Naive thymus-derived CD8-positive, alpha-beta T cell (primary cell): ENCODE results near the gene FIBCD1. TPM values are rescaled to one million over a fixed set of nuclear protein-coding genes. Genes with fewer than 3 reads are reported as not detected.
A peak's percentile ranks its signal among the peaks of the same experiment; 100 is the strongest.
"Not testable (repeated sequence)": the region's sequence is repeated elsewhere in the genome, so short reads cannot be mapped to it uniquely, and the experiment has no call there.

Experiments used
- ATAC-seq, 2 donors: fragments of 150-1000 bp; cut with Tn5 transposase in 1 of 2; sonication (Bioruptor Pico), chemical (Tn5 transposase) in 1 of 2; 1 replicate in 1 of 2; 2 replicates in 1 of 2; pipeline ENCODE4 v1.10.0; 2021; ENCODE audit warnings: mild to moderate bottlenecking in 2 of 2, moderate library complexity in 2 of 2
- POLR2A ChIA-PET: fragments of 350-600 bp; sonication (Branson Sonifier 250); formaldehyde crosslinking; loops from one replicate; lab custom pipeline; 2021; ENCODE audit warnings: antibody characterized with exemption; lab: Charles Lee
- DNase-seq, 10 donors: peaks; one replicate each; pipeline versions ENCODE4 v3.0.0 to v3.0.0-alpha.2; 2020 to 2022
- H3K27ac Mint-ChIP-seq, 10 donors: one replicate each; pipeline ENCODE4 v1.8.0; 2020 to 2022; ENCODE audit warnings: mild to moderate bottlenecking in 10 of 10, mixed read lengths in 10 of 10, moderate library complexity in 4 of 10, inconsistent platforms in 1 of 10
- H3K27me3 Mint-ChIP-seq, 5 donors: one replicate each; pipeline ENCODE4 v1.8.0; 2021 to 2022; ENCODE audit warnings: mixed read lengths in 5 of 5
- H3K36me3 Mint-ChIP-seq, 3 donors: one replicate each; pipeline ENCODE4 v1.8.0; 2020 to 2022; ENCODE audit warnings: mixed read lengths in 3 of 3, mild to moderate bottlenecking in 2 of 3, inconsistent platforms in 1 of 3
- H3K4me1 Mint-ChIP-seq, 4 donors: one replicate each; pipeline ENCODE4 v1.8.0; 2021 to 2022; ENCODE audit warnings: mixed read lengths in 4 of 4
- H3K4me3 Mint-ChIP-seq, 10 donors: one replicate each; pipeline ENCODE4 v1.8.0; 2020 to 2022; ENCODE audit warnings: mild to moderate bottlenecking in 10 of 10, mixed read lengths in 10 of 10, moderate library complexity in 6 of 10, inconsistent platforms in 1 of 10
- H3K9me3 Mint-ChIP-seq, 9 donors: one replicate each; pipeline ENCODE4 v1.8.0; 2020 to 2022; ENCODE audit warnings: mixed read lengths in 9 of 9, mild to moderate bottlenecking in 3 of 9, inconsistent platforms in 1 of 9, moderate library complexity in 1 of 9
- polyA plus RNA-seq, 3 donors: library from polyadenylated mRNA; unstranded; fragments of 300-500 nt; fragmentation: Illumina TruSeq; gene quantifications; one replicate each; pipeline ENCODE4 v1.2.3, GENCODE V29; 2021
- total RNA-seq, 8 experiments: library from RNA in 2 of 8; stranded (reverse) in 2 of 8; gene quantifications; one replicate each; pipeline ENCODE4 v1.2.3 and lab custom pipeline; 2021 to 2026

The FIBCD1 gene
- total and polyA plus RNA-seq, 5 experiments from 2014 or later = not detected

GRCh38 chr9:130956636-130957450 is 17.8 kb upstream of the FIBCD1 start:
- no peak overlapping the region for H3K4me3 Mint-ChIP-seq

GRCh38 chr9:130955947-130956621 is 17.0 kb upstream of the FIBCD1 start:
- no peak for DNase-seq
- Mint-ChIP-seq H3K27me3 (peaks cover 0 to 15% (median 7%) of the 10 kb centered on the region in 5 donors), H3K4me3 (no peak overlapping the region), H3K9me3 (peaks cover 0 to 10% (median 0%) of the 10 kb centered on the region in 9 donors), H3K36me3 (no peaks in the 10 kb centered on the region), H3K27ac (peak overlapping the region in 1 of 10 donors; percentile 73), H3K4me1 (peaks cover 0 to 2% (median 0%) of the 10 kb centered on the region in 4 donors)
- POLR2A ChIA-PET = no interaction called here
- no peak for ATAC-seq

More at GRCh38 chr9:130956636-130957450, 17.8 kb upstream of the FIBCD1 start:
- peaks cover 0 to 10% (median 0%) of the 10 kb centered on the region in 9 donors for H3K9me3 Mint-ChIP-seq
- H3K4me1 Mint-ChIP-seq = peaks cover 0 to 2% (median 0%) of the 10 kb centered on the region in 4 donors
- DNase-seq (no peak), ATAC-seq (no peak)
- no peaks in the 10 kb centered on the region for H3K36me3 Mint-ChIP-seq
- POLR2A ChIA-PET = no interaction called here
- H3K27ac Mint-ChIP-seq = no peak overlapping the region
- H3K27me3 Mint-ChIP-seq = peaks cover 0 to 14% (median 7%) of the 10 kb centered on the region in 5 donors

GRCh38 chr9:130954925-130955324 is 15.9 kb upstream of the FIBCD1 start:
- H3K27me3 Mint-ChIP-seq = peaks cover 2 to 18% (median 15%) of the 10 kb centered on the region in 5 donors
- ATAC-seq, H3K36me3 Mint-ChIP-seq, H3K4me1 Mint-ChIP-seq, H3K27ac Mint-ChIP-seq, DNase-seq, POLR2A ChIA-PET, H3K4me3 Mint-ChIP-seq: not testable (repeated sequence)
- peaks cover 0 to 10% (median 0%) of the 10 kb centered on the region in 9 donors for H3K9me3 Mint-ChIP-seq

- Mint-ChIP-seq H3K27me3 (peaks cover 5 to 23% (median 16%) of the 10 kb centered on the region in 5 donors), H3K27ac (no peak overlapping the region), H3K4me1 (peaks cover 0 to 2% (median 0%) of the 10 kb centered on the region in 4 donors), H3K4me3 (no peak overlapping the region), H3K36me3 (peaks cover 0 to 8% (median 2%) of the 10 kb centered on the region in 3 donors), H3K9me3 (peaks cover 0 to 10% (median 2%) of the 10 kb centered on the region in 9 donors)
- no peak for DNase-seq
- ATAC-seq = no peak
- POLR2A ChIA-PET = no interaction called here
Observed at GRCh38 chr9:130954317-130954716, 15.3 kb upstream of the FIBCD1 start.

GRCh38 chr9:130952065-130952762 is 13.2 kb upstream of the FIBCD1 start:
- no peak for ATAC-seq
- no peak for DNase-seq
- Mint-ChIP-seq H3K9me3 (peaks cover 0 to 8% (median 0%) of the 10 kb centered on the region in 9 donors), H3K4me1 (no peaks in the 10 kb centered on the region), H3K36me3 (peaks cover 0 to 8% (median 2%) of the 10 kb centered on the region in 3 donors), H3K27me3 (peaks cover 16 to 42% (median 29%) of the 10 kb centered on the region in 5 donors), H3K4me3 (no peak overlapping the region), H3K27ac (no peak overlapping the region)
- POLR2A ChIA-PET = no interaction called here

- H3K27me3 Mint-ChIP-seq = peaks cover 18 to 60% (median 35%) of the 10 kb centered on the region in 5 donors
- peaks cover 0 to 8% (median 0%) of the 10 kb centered on the region in 9 donors for H3K9me3 Mint-ChIP-seq
- no peak for ATAC-seq
- POLR2A ChIA-PET = no interaction called here
- H3K36me3 Mint-ChIP-seq = peaks cover 0 to 8% (median 2%) of the 10 kb centered on the region in 3 donors
- H3K27ac Mint-ChIP-seq = peak overlapping the region in 1 of 10 donors; percentile 51
- H3K4me1 Mint-ChIP-seq = no peaks in the 10 kb centered on the region
- no peak overlapping the region for H3K4me3 Mint-ChIP-seq
- no peak for DNase-seq
Observed at GRCh38 chr9:130950039-130950311, 10.9 kb upstream of the FIBCD1 start.

- Mint-ChIP-seq H3K36me3 (peaks cover 0 to 8% (median 2%) of the 10 kb centered on the region in 3 donors), H3K4me1 (no peaks in the 10 kb centered on the region), H3K9me3 (peaks cover 0 to 8% (median 0%) of the 10 kb centered on the region in 9 donors), H3K27me3 (peaks cover 18 to 65% (median 35%) of the 10 kb centered on the region in 5 donors), H3K4me3 (no peak overlapping the region), H3K27ac (no peak overlapping the region)
- POLR2A ChIA-PET = no interaction called here
- DNase-seq = no peak
- no peak for ATAC-seq
Observed at GRCh38 chr9:130949188-130950038, 10.4 kb upstream of the FIBCD1 start.

GRCh38 chr9:130948266-130948665 is 9.2 kb upstream of the FIBCD1 start:
- DNase-seq (no peak), ATAC-seq (no peak)
- POLR2A ChIA-PET = no interaction called here
- H3K4me1 Mint-ChIP-seq = no peaks in the 10 kb centered on the region
- H3K27ac Mint-ChIP-seq = peak overlapping the region in 1 of 10 donors; percentile 63
- no peak overlapping the region for H3K4me3 Mint-ChIP-seq
- H3K36me3 Mint-ChIP-seq = peaks cover 0 to 8% (median 2%) of the 10 kb centered on the region in 3 donors
- peaks cover 18 to 77% (median 38%) of the 10 kb centered on the region in 5 donors for H3K27me3 Mint-ChIP-seq
- H3K9me3 Mint-ChIP-seq = peaks cover 0 to 8% (median 0%) of the 10 kb centered on the region in 9 donors

- H3K36me3 Mint-ChIP-seq = peaks cover 0 to 8% (median 2%) of the 10 kb centered on the region in 3 donors
- no peaks in the 10 kb centered on the region for H3K4me1 Mint-ChIP-seq
- H3K27me3 Mint-ChIP-seq = peaks cover 18 to 81% (median 39%) of the 10 kb centered on the region in 5 donors
- DNase-seq (no peak), ATAC-seq (no peak)
- POLR2A ChIA-PET = no interaction called here
- no peak overlapping the region for H3K27ac Mint-ChIP-seq
- no peak overlapping the region for H3K4me3 Mint-ChIP-seq
- peaks cover 0 to 8% (median 0%) of the 10 kb centered on the region in 9 donors for H3K9me3 Mint-ChIP-seq
Observed at GRCh38 chr9:130947618-130948140, 8.6 kb upstream of the FIBCD1 start.

GRCh38 chr9:130946766-130947617 is 7.9 kb upstream of the FIBCD1 start:
- no peak for DNase-seq
- peaks cover 0 to 8% (median 2%) of the 10 kb centered on the region in 3 donors for H3K36me3 Mint-ChIP-seq
- H3K27ac Mint-ChIP-seq = no peak overlapping the region
- H3K27me3 Mint-ChIP-seq = peaks cover 18 to 85% (median 40%) of the 10 kb centered on the region in 5 donors
- POLR2A ChIA-PET = no interaction called here
- H3K4me3 Mint-ChIP-seq = no peak overlapping the region
- no peaks in the 10 kb centered on the region for H3K4me1 Mint-ChIP-seq
- peaks cover 0 to 8% (median 0%) of the 10 kb centered on the region in 9 donors for H3K9me3 Mint-ChIP-seq
- no peak for ATAC-seq

GRCh38 chr9:130945173-130945572 is 6.1 kb upstream of the FIBCD1 start:
- Mint-ChIP-seq H3K36me3 (peaks cover 0 to 6% (median 0%) of the 10 kb centered on the region in 3 donors), H3K9me3 (peaks cover 0 to 2% (median 0%) of the 10 kb centered on the region in 9 donors), H3K4me3 (no peak overlapping the region), H3K27me3 (peaks cover 25 to 91% (median 49%) of the 10 kb centered on the region in 5 donors), H3K4me1 (peaks cover 4 to 10% (median 9%) of the 10 kb centered on the region in 4 donors), H3K27ac (no peak overlapping the region)
- DNase-seq = no peak
- no peak for ATAC-seq
- POLR2A ChIA-PET = no interaction called here
